Thyroid gland (tissue), 4 donors: ENCODE data around the gene CERCAM.

Experiments used
- CTCF ChIP-seq, 6 experiments: fragments of 200-600 bp in 3 of 6; fragments of 450-650 bp in 3 of 6; sonication (generic) in 3 of 6; IDR thresholded peaks; one replicate each; pipeline ENCODE4 v1.5.1; 2016 to 2019; ENCODE audit warnings: antibody characterized with exemption in 6 of 6, mild to moderate bottlenecking in 2 of 6, inconsistent platforms in 1 of 6, moderate library complexity in 1 of 6
- POLR2A ChIP-seq, 2 donors: fragments of 450-650 bp; IDR thresholded peaks; one replicate each; pipeline ENCODE4 v1.6.1; 2017; ENCODE audit warnings: antibody characterized with exemption in 2 of 2, mild to moderate bottlenecking in 2 of 2, moderate library complexity in 1 of 2

- TF ChIP-seq CTCF (IDR thresholded peaks at IDR 0.05) (no peak), POLR2A (IDR thresholded peaks at IDR 0.05) (no peak)
Measured at GRCh38 chr9:128414461-128414860, 6.2 kb upstream of the CERCAM start.
